ENCODE measurements around the gene MYNN. TPM values are rescaled to one million over a fixed set of nuclear protein-coding genes. Genes with fewer than 3 reads are reported as not detected.

The MYNN gene
- total and polyA plus RNA-seq, 2 of the 13 experiments (the other 11 are each of a cell fraction or from before 2014, with no cell fraction given) = 10.4 to 17.6 TPM

GRCh38 chr3:169772897-169773816, at the start of gene MYNN (continued):
- TF ChIP-seq, protein P1, sequence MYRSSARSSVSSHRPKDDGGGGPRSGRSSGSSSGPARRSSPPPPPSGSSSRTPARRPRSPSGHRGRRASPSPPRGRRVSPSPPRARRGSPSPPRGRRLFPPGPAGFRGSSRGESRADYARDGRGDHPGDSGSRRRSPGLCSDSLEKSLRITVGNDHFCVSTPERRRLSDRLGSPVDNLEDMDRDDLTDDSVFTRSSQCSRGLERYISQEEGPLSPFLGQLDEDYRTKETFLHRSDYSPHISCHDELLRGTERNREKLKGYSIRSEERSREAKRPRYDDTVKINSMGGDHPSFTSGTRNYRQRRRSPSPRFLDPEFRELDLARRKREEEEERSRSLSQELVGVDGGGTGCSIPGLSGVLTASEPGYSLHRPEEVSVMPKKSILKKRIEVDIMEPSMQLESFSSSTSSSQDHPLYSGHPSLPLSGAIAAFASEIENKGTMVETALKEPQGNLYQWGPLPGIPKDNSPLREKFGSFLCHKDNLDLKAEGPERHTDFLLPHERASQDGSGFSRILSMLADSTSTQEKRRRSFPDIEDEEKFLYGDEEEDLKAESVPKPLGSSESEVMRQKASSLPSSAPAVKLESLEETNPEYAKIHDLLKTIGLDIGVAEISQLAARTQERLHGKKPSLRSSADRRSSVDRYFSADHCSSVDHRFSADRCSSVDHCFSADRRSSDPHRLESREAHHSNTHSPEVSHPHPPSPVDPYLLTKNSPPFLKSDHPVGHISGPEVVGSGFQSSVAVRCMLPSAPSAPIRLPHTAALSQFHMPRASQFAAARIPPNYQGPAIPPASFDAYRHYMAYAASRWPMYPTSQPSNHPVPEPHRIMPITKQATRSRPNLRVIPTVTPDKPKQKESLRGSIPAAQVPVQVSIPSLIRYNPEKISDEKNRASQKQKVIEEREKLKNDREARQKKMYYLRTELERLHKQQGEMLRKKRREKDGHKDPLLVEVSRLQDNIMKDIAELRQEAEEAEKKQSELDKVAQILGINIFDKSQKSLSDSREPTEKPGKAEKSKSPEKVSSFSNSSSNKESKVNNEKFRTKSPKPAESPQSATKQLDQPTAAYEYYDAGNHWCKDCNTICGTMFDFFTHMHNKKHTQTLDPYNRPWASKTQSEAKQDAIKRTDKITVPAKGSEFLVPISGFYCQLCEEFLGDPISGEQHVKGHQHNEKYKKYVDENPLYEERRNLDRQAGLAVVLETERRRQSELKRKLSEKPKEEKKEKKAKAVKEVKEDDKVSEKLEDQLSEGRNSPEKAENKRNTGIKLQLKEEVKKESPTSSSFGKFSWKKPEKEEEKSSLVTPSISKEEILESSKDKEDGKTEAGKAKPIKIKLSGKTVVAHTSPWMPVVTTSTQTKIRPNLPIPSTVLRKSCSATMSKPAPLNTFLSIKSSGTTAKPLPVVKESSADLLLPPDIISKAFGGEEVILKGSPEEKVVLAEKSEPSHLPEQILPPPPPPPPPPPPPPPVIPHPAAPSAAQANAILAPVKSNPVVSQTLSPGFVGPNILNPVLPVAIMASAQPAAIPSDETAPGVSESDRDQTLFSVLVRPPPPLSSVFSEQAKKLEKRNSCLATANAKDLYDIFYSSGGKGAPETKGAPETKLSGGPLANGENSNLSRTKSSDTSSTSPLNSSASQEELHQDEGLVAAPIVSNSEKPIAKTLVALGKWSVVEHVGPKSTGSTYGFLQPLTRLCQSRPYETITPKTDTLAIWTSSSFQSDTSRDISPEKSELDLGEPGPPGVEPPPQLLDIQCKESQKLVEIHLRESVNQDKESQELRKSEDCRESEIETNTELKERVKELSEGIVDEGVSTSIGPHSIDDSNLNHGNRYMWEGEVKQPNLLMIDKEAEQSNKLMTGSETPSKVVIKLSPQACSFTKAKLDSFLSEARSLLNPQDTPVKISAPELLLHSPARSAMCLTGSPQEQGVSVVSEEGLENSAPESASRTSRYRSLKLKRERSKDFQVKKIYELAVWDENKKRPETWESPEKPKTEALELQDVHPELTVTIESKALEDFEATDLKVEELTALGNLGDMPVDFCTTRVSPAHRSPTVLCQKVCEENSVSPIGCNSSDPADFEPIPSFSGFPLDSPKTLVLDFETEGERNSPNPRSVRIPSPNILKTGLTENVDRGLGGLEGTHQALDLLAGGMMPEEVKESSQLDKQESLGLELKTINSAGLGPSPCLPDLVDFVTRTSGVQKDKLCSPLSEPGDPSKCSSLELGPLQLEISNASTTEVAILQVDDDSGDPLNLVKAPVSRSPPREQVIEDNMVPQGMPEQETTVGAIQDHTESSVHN (CRISPR knock-in tag; IDR thresholded peaks at IDR 0.05) = peak; percentile 35; the same call in 1 of the 2 replicates
- TF ChIP-seq ZNF367 (CRISPR knock-in tag; IDR thresholded peaks at IDR 0.05; ENCODE audit: borderline replicate concordance) (peak; percentile 89; the same call in 1 of the 2 replicates), RORA (CRISPR knock-in tag; IDR thresholded peaks at IDR 0.05) (no peak), TARDBP (CRISPR knock-in tag; IDR thresholded peaks at IDR 0.05) (peak; percentile 14; the same call in 1 of the 2 replicates), KLF11 (CRISPR knock-in tag; IDR thresholded peaks at IDR 0.05) (no peak), NKX3-1 (CRISPR knock-in tag; IDR thresholded peaks at IDR 0.05) (peak; percentile 73; the same call in 1 of the 2 replicates), ZNF430 (CRISPR knock-in tag; IDR thresholded peaks at IDR 0.05) (peak; percentile 86; the same call in 1 of the 2 replicates), MXI1 (IDR thresholded peaks at IDR 0.05; ENCODE audit: borderline replicate concordance, low read depth, low read length) (peak; percentile 49; the same call in 2 of the 3 replicates), ZNF484 (CRISPR knock-in tag; IDR thresholded peaks at IDR 0.05; ENCODE audit: borderline replicate concordance, low read depth) (no peak), BATF2 (CRISPR knock-in tag; IDR thresholded peaks at IDR 0.05) (no peak), ISX (CRISPR knock-in tag; conservative IDR thresholded peaks at IDR 0.05) (0 out of 2 replicates have a peak, but pooled peaks have one; percentile 69)
- TF ChIP-seq, protein P2, sequence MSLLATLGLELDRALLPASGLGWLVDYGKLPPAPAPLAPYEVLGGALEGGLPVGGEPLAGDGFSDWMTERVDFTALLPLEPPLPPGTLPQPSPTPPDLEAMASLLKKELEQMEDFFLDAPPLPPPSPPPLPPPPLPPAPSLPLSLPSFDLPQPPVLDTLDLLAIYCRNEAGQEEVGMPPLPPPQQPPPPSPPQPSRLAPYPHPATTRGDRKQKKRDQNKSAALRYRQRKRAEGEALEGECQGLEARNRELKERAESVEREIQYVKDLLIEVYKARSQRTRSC (CRISPR knock-in tag; IDR thresholded peaks at IDR 0.05; ENCODE audit: low read depth) = no peak; the same call in 1 of the 2 replicates
- TF ChIP-seq, protein P3, sequence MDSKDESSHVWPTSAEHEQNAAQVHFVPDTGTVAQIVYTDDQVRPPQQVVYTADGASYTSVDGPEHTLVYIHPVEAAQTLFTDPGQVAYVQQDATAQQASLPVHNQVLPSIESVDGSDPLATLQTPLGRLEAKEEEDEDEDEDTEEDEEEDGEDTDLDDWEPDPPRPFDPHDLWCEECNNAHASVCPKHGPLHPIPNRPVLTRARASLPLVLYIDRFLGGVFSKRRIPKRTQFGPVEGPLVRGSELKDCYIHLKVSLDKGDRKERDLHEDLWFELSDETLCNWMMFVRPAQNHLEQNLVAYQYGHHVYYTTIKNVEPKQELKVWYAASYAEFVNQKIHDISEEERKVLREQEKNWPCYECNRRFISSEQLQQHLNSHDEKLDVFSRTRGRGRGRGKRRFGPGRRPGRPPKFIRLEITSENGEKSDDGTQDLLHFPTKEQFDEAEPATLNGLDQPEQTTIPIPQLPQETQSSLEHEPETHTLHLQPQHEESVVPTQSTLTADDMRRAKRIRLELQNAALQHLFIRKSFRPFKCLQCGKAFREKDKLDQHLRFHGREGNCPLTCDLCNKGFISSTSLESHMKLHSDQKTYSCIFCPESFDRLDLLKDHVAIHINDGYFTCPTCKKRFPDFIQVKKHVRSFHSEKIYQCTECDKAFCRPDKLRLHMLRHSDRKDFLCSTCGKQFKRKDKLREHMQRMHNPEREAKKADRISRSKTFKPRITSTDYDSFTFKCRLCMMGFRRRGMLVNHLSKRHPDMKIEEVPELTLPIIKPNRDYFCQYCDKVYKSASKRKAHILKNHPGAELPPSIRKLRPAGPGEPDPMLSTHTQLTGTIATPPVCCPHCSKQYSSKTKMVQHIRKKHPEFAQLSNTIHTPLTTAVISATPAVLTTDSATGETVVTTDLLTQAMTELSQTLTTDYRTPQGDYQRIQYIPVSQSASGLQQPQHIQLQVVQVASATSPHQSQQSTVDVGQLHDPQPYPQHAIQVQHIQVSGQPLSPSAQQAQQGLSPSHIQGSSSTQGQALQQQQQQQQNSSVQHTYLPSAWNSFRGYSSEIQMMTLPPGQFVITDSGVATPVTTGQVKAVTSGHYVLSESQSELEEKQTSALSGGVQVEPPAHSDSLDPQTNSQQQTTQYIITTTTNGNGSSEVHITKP (CRISPR knock-in tag; IDR thresholded peaks at IDR 0.05; ENCODE audit: low read depth) = no peak
